Stimulated activated CD4-positive, alpha-beta T cell treated with anti-CD3 and anti-CD28 coated beads, Interleukin-4, amount 100 ng/mL, for 48 hours (primary cell): ENCODE measurements around the gene FLOT1.

Experiments used
- DNase-seq, 2 donors: peaks; one replicate each; pipeline ENCODE4 v3.0.0-alpha.2; 2020; ENCODE audit warnings: low read depth in 2 of 2

Gene FLOT1

GRCh38 chr6:30742316-30743098 lies at the start of gene FLOT1:
FLOT1 (minus strand) TSS chr6:30742687; CDS start chr6:30742189, 498 bp downstream.
- DNase-seq: peak; percentile 94 to 96

GRCh38 chr6:30790724-30791383 lies 48.4 kb upstream of the FLOT1 start:
- no peak for DNase-seq

- no peak for DNase-seq
Observed at GRCh38 chr6:30789606-30790005, 47.1 kb upstream of the FLOT1 start.

- DNase-seq: no peak
Observed at GRCh38 chr6:30787954-30788353, 45.5 kb upstream of the FLOT1 start.

GRCh38 chr6:30782425-30783014 lies 40.0 kb upstream of the FLOT1 start:
- DNase-seq: no peak

GRCh38 chr6:30781743-30782424 lies 39.4 kb upstream of the FLOT1 start:
- no peak for DNase-seq

GRCh38 chr6:30781395-30781742 lies 38.9 kb upstream of the FLOT1 start:
- no peak for DNase-seq

- no peak for DNase-seq
Observed at GRCh38 chr6:30780642-30780920, 38.1 kb upstream of the FLOT1 start.

GRCh38 chr6:30779850-30780641 lies 37.6 kb upstream of the FLOT1 start:
- DNase-seq: no peak

- DNase-seq: no peak
Observed at GRCh38 chr6:30778001-30778635, 35.6 kb upstream of the FLOT1 start.

- no peak for DNase-seq
Observed at GRCh38 chr6:30777155-30777485, 34.6 kb upstream of the FLOT1 start.

- no peak for DNase-seq
Observed at GRCh38 chr6:30776390-30777154, 34.1 kb upstream of the FLOT1 start.

GRCh38 chr6:30775104-30775503 lies 32.6 kb upstream of the FLOT1 start:
- DNase-seq: no peak

GRCh38 chr6:30774701-30775100 lies 32.2 kb upstream of the FLOT1 start:
- DNase-seq: no peak

GRCh38 chr6:30770592-30770991 lies 28.1 kb upstream of the FLOT1 start:
- DNase-seq: no peak

- no peak for DNase-seq
Observed at GRCh38 chr6:30769853-30770524, 27.5 kb upstream of the FLOT1 start.

- DNase-seq: peak; percentile 67 to 80
Observed at GRCh38 chr6:30769088-30769852, 26.8 kb upstream of the FLOT1 start.

GRCh38 chr6:30768634-30769087 lies 26.2 kb upstream of the FLOT1 start:
- no peak for DNase-seq

- DNase-seq: no peak
Observed at GRCh38 chr6:30767944-30768301, 25.4 kb upstream of the FLOT1 start.
